ENCODE measurements around the gene RAP1GAP. TPM values are rescaled to one million over a fixed set of nuclear protein-coding genes. Genes with fewer than 3 reads are reported as not detected.

Gene RAP1GAP
- total and polyA plus RNA-seq, 9 of the 15 experiments (the other 6 are each of a cell fraction or from before 2014, with no cell fraction given), result 0.29 to 30.2 (median 19.2) TPM

DNA sequence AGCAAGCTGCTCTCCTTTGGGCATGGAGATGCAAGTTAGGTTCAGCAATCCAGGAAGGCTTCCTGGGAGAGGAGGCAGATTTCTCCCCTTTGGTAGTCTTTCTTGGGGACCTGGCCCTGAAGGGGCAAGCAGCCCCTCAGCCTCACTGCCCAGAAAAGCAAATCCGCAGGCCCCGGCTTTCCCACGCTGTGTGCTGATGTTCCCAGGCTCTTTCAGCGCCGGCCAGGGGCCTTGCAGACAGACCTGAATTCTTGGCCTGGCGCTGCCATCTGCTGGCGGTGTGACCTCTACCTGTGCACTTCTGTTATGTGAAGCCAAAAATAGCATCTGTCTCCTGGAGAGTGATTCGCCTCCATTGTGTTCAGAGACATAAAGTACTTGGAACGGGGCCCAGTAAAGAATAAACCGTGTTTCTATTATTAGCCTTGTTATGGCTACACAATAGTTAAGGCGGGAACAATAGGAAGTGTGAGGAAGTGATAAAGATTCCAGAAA is 95.1 kb downstream of the RAP1GAP start (continued):
- TF ChIP-seq SPI1 (IDR thresholded peaks at IDR 0.05; ENCODE audit: borderline replicate concordance, low read depth, low read length), result no peak
- TF ChIP-seq, protein P1, sequence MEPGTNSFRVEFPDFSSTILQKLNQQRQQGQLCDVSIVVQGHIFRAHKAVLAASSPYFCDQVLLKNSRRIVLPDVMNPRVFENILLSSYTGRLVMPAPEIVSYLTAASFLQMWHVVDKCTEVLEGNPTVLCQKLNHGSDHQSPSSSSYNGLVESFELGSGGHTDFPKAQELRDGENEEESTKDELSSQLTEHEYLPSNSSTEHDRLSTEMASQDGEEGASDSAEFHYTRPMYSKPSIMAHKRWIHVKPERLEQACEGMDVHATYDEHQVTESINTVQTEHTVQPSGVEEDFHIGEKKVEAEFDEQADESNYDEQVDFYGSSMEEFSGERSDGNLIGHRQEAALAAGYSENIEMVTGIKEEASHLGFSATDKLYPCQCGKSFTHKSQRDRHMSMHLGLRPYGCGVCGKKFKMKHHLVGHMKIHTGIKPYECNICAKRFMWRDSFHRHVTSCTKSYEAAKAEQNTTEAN (CRISPR knock-in tag; IDR thresholded peaks at IDR 0.05), result no peak
- no peak for TF ChIP-seq E2F1 (CRISPR knock-in tag; IDR thresholded peaks at IDR 0.05)
- TF ChIP-seq HMG20B (CRISPR knock-in tag; IDR thresholded peaks at IDR 0.05), result no peak
- no peak for TF ChIP-seq ELF1 (tag; IDR thresholded peaks at IDR 0.05)
- TF ChIP-seq AFF4 (CRISPR knock-in tag; IDR thresholded peaks at IDR 0.05), result 0 out of 2 replicates have a peak, but pooled peaks have one; percentile 60
- no peak for TF ChIP-seq MED1 (CRISPR knock-in tag; IDR thresholded peaks at IDR 0.05; ENCODE audit: borderline replicate concordance)
- no peak for TF ChIP-seq MLLT1 (IDR thresholded peaks at IDR 0.05)
- 0 out of 2 replicates have a peak, but pooled peaks have one; percentile 9 for TF ChIP-seq CXXC5 (CRISPR knock-in tag; IDR thresholded peaks at IDR 0.05)
- TF ChIP-seq, protein P2, sequence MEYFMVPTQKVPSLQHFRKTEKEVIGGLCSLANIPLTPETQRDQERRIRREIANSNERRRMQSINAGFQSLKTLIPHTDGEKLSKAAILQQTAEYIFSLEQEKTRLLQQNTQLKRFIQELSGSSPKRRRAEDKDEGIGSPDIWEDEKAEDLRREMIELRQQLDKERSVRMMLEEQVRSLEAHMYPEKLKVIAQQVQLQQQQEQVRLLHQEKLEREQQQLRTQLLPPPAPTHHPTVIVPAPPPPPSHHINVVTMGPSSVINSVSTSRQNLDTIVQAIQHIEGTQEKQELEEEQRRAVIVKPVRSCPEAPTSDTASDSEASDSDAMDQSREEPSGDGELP (CRISPR knock-in tag; IDR thresholded peaks at IDR 0.05; ENCODE audit: borderline replicate concordance), result peak; percentile 45; the same call in 1 of the 2 replicates
- TF ChIP-seq NFATC3 (IDR thresholded peaks at IDR 0.05), result no peak
- TF ChIP-seq CUX1 (CRISPR knock-in tag; IDR thresholded peaks at IDR 0.05), result no peak
- TF ChIP-seq ZBTB8A (IDR thresholded peaks at IDR 0.05; ENCODE audit: partially characterized antibody), result no peak

All from K562 (cell line).